ENCODE measurements around the gene BLVRA.

Gene BLVRA

GRCh38 chr7:43750016-43750887 is 8.2 kb upstream of the BLVRA start:
- DNase-seq, result no peak

- DNase-seq, result no peak
Observed at GRCh38 chr7:43752411-43752810, 6.1 kb upstream of the BLVRA start.

GRCh38 chr7:43753271-43753810 is 5.1 kb upstream of the BLVRA start:
- DNase-seq, result no peak

GRCh38 chr7:43753843-43754242 is 4.6 kb upstream of the BLVRA start:
- no peak for DNase-seq

- no peak for DNase-seq
Observed at GRCh38 chr7:43754596-43754995, 3.9 kb upstream of the BLVRA start.

DNA sequence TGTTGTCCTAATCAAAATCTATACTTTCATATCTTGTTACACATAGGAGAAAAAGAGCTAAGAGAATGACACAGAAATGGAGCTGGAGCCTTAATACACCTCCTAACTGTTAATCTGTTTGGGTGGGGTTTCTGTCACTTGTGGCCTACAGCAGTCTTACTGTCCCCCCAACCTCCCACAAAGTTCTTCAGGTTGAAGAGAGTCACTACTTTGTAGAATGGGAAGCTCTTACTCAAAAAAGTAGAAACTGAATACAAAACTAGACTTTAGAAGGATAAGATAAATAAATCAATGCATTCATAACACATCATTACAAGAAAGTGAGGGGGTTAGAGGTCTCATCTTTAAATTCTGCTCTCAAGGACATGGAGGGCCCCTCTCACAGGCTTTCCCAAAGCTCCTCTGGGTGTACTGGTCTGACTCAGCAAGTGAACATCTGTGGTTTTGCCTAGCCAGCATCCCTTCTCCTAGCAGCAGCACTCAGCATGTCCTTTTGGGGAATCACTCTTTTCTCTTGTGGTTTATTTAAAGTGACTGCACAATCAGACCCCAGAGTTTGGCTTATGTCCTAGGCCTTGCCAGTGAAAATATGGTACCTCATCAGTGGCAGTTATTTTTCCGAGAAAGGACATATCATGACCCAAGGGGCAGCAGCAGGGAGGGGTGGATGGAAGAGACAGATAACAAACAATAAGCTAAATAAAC is 2.0 kb upstream of the BLVRA start:
- DNase-seq, result no peak

DNA sequence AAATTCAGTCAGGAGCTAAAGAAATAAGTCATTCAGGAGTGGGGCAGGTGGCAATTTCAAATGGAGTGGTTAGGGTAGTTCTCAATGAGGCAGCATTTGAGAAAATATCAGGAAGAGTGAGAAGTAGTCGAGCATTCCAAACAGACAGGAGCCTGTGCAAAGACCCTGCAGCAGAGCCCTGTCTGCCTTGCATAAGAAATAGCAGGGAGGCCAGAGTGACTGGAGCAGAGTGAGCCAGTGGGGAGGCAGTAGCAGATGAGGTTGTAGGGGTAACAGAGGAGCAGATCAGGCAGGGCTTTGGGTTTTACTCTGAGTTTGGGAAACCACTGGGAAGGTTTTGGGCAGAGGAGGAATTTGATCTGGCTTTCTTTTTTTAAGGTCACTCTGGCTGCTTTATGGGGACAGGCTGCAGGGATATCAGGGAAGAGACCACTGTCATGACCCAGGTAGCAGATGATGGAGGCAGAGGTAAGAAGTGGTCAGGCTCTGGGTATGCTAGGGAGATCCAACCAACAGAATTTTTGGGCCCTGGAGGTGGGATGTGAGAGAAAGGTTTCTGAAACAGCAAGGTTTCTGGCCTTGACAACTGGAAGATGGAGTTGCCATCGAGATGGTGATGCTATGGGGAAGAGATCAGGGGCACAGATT is 1.3 kb upstream of the BLVRA start:
- DNase-seq, result no peak

DNA sequence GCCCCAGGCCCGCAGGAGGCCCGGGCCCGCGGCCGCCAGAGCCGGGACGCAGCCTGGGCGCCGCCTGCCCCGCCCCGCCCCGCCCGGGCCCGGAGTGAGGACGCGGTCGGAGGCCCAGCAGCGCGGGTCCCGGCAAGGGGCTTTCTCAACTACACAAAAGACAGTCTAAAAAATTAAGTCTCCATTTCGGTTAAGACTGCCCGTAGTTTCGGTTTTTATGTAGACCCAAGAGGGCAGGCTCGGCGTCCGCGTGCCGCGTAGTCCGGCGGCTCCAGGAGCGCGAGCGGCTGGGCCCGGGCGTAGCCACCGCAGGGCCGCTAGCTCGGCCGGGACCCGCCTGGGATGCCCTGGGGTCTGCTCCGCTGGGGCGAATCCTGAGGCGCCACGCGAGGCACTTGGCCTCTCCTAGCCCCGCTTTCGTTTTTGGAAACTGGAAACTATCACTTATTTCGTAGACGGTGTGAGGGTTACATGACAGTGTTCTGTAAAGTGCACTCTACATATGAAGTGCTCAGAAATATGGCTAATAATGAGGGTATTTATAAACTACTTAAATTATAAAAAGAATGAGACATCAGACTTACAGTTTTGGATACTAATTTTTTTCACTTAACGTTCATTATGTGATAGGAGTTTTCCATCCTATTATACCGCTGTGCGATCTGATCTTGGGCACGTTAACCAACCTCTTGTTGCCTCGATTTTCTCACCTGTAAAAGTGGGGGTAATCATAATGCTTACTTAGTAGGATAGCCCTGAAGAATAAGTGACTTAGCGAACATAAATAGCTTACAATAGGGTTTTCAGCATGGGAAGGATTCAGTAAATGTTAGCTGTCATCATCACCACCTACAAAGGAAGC is 573 bp downstream of the BLVRA start:
- no peak for DNase-seq

DNA sequence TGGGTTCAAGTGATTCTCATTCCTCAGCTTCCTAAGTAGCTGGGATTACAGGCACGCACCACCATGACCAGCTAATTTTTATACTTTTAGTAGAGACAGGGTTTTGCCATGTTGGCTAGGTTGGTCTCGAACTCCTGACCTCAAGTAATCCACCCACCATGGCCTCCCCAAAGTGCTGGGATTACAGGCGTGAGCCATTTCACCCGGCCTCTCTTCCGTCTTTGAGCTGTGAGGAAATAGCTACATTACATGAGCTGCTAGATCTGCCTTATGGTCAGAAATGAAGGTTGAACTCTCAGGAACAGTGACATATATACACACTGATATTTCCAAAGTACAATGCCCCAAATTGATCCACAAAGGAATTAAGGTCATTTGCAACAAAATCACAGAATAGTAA is 2.4 kb downstream of the BLVRA start:
- no peak for DNase-seq

GRCh38 chr7:43761382-43761781 is 2.9 kb downstream of the BLVRA start:
- DNase-seq, result no peak

GRCh38 chr7:43761938-43762692 is 3.6 kb downstream of the BLVRA start:
- no peak for DNase-seq

DNA sequence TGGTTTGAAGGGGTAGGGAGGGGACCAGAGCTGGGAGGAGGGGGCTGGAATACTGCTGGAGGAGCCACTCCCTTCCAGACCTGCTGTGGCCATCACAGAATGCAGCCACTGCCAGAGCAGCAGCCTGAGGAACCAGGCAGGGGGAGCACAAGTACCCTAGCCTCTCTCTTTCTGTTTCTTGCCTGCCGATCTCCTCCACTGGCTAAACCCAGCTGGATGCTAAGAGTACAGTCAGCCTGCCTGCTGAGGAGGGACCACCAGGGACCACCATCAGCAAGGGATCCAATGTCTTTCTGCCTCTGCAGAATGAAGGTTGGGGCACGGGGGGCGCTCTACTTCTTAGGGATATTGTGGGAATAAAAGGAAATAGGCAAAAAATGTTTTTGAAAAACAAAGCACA is 4.7 kb downstream of the BLVRA start:
- no peak for DNase-seq

DNA sequence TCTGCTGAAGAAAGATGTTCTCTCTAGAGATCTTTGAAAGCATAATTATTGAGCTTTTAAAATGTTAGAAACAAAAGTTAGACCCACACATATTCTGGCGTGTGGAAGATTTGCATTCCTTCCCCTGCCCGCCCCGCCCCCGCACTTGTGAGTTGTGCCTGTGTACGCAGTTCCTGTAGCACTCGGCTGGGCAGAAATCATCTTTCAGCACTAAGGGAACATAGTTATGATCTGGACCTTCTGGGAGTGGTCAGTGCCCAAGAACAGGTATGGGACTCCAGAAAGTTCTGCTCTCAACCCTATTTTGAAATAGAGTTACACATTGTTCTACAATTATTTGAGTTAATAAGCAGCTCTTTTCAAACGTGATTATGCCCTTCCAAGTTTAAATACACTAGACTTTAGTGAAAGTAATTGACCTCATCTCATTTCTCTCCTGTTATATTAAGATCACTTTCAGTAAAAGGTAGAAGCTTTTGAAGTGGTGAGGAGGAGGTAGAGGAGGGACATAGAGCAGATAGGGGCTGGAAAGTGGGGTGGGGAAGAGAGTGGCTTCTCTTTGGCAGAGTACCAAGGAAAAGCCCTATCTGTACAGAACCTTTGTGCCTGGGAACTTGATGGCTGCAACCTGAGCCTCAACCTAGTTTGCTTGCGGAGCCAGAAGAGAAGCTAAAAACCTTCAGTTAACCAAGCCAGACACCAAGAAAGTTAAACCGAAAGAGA is 5.7 kb downstream of the BLVRA start:
- no peak for DNase-seq

- DNase-seq, result no peak
Observed at GRCh38 chr7:43764807-43765491, 6.5 kb downstream of the BLVRA start.

- DNase-seq, result no peak
Observed at GRCh38 chr7:43766564-43766963, 8.1 kb downstream of the BLVRA start.

- no peak for DNase-seq
Observed at GRCh38 chr7:43767311-43767710, 8.8 kb downstream of the BLVRA start.

GRCh38 chr7:43768201-43768886 is 9.9 kb downstream of the BLVRA start:
- DNase-seq, result no peak

DNA sequence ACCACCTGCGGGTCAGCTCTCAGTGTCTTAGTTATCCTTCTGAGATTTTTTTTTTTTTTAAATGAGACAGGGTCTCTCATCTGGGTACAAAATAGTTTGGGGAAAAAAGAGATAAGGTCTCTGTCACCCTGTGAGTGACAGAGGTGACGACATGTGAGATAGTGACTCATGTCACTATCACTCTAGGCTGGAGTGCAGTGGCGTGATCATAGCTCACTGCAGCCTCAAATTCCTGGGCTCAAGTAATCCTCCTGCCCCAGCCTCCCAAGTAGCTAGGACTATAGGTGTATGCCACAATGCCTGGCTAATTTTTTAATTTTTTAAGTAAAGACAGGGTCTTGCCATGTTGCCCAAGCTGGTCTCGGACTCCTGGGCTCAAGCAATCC is 10.4 kb downstream of the BLVRA start:
- no peak for DNase-seq

- DNase-seq, result no peak
Observed at GRCh38 chr7:43769281-43769680, 10.8 kb downstream of the BLVRA start.
